NCI-H128 (cell line): ENCODE data around the gene RBBP8NL.

Experiments used
- DNase-seq: peaks from one replicate; lab custom pipeline; 2025; ENCODE audit not compliant: unreplicated experiment; lab: John Stamatoyannopoulos, UW

Gene RBBP8NL

GRCh38 chr20:62393830-62394229 is 33.5 kb downstream of the RBBP8NL start:
- DNase-seq: no peak

DNA sequence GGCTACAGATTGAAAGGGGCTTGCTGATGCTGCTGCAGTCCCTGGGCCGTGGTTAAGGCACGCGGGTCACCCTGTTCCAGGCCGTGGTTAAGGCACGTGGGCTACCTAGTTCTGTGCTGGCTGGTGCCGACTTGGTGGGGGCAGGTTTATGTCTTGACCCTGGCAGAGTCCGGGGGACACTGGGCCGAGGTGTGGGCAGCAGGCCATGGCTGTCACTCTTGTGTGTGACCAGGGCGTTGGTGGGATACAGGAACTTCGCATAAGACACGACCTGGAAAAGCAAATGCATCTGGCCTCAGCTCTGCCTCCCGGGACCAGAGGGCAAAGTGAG is 34.0 kb downstream of the RBBP8NL start:
- no peak for DNase-seq

- no peak for DNase-seq
Observed at GRCh38 chr20:62392621-62393334, 34.6 kb downstream of the RBBP8NL start.

DNA sequence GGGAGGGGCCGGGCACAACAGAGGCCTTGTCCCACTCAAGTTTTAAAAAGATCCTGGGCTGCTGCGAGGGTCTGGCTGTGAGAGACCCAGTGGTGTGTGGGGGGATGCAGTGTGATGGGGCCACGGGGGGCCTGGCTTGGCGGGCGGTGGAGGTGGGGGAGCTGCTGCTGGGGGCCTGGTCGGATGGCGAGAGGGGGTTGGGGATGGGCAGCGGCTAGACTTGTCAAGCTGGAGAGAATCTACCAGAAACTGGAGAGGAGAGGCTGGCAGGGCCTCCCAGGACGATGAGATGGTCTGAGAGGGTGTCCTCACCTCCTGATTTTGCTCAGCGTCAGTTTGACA is 35.3 kb downstream of the RBBP8NL start:
- DNase-seq: no peak

DNA sequence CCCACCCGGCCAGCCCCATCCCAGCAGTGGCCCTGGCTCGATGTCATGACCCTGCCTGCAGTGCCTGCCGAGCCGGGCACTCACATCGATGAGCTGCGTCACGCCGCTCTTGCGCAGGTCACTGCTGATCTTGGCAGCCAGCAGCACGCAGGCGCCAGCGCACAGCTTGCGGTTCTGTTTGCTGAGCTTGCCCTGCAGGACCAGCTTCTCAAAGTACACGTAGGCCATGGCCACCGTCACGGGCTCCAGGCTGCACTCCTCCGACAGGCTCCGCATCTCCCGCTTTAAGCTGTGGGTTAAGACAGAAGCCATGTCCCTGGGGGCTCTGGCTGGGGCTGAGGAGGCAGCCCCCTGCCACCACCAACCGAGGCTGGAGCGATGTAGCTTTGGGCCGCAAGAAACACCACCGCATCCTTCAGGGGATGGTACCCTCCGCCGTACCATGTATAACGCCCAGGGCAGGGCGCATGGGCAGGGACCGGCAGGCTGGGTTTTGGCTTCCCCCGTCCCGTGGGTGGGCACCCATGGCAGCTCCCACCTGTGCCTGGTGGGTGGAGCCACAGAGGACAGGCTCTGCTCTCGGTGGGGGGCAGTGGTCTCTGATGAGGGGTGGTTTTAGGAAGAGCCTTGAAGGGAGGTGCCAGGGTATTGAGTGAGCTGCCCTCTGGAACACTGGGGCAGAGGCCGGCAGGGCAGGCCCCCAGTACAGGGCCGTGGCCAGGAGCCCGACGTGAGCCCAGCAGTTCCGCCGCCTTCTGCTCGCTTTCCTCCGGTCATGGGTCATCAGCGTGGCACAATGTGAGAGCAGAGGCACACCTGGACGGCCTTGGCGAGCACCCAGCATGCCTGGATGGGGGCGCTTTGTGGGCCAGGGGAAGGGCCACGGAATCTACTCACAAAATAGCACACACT is 35.9 kb downstream of the RBBP8NL start:
- no peak for DNase-seq

GRCh38 chr20:62390317-62391164 is 36.8 kb downstream of the RBBP8NL start:
- DNase-seq: no peak

GRCh38 chr20:62389601-62390087 is 37.7 kb downstream of the RBBP8NL start:
- DNase-seq: no peak

- DNase-seq: no peak
Observed at GRCh38 chr20:62388839-62389600, 38.3 kb downstream of the RBBP8NL start.

DNA sequence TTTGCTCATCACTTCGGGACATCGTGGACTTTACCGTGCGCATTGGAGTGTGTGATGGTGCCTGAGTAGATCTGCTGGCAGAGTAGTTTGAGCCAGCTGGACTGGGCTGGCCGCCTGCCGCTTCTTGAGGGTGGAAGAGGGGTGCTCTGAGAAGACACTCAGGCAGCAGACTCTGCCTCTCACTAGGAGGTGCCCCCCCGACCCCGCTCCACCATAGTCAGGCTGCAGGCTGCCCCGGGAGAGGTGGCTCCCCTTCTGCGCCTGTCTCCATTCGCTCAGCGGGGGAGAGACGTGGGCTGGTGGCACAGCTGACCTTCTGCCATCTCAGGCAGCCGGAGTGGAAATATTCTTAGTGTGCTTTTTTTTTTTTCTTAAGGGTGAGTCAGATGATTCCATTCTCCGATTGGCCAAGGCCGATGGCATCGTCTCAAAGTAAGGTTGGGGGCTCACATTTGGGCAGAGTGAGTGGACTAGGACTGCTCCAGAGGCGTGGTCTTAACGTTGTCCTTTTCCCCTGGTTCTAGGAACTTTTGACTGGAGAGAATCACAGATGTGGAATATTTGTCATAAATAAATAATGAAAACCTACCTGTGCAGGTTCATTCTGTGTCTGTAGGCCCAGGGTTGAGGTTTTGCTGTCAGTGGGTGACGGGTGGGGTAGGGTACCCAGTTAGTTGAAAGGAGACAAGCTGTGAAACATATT is 39.3 kb downstream of the RBBP8NL start:
- no peak for DNase-seq

DNA sequence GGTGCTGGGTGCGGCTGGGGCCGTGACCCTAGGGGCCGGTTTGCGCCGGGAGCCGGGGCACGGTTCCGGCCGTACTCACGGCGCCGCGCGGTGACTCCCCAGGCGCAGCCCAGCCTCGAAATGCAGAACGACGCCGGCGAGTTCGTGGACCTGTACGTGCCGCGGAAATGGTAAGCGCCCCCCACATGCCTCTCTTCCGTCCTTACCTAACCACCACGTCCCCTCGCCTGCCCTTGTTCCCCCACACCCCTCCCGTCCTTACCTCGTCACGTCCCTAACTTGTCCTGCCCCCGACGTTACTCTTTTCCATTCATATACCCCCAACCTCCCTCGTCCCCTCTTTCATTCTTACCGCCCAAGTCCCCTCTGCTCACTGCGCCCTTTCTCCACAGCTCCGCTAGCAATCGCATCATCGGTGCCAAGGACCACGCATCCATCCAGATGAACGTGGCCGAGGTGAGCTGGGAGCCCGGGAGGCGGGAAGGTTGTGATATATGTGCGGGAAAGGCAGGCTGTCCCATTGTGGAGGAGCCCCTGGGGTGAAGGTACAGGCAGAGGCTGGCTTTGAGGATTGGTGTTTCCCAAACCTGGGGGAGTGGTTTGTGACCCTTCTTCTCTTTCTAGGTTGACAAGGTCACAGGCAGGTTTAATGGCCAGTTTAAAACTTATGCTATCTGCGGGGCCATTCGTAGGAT is 40.0 kb downstream of the RBBP8NL start:
- no peak for DNase-seq

GRCh38 chr20:62386383-62387218 is 40.7 kb downstream of the RBBP8NL start, which contains the start of gene RPS21:
RPS21 (plus strand) TSS chr20:62387103; CDS start chr20:62387339, 236 bp downstream.
- peak; percentile 81 for DNase-seq

- peak; percentile 55 for DNase-seq
Observed at GRCh38 chr20:62382306-62383198, 44.8 kb downstream of the RBBP8NL start.

- DNase-seq: no peak
Observed at GRCh38 chr20:62381842-62382241, 45.5 kb downstream of the RBBP8NL start.

DNA sequence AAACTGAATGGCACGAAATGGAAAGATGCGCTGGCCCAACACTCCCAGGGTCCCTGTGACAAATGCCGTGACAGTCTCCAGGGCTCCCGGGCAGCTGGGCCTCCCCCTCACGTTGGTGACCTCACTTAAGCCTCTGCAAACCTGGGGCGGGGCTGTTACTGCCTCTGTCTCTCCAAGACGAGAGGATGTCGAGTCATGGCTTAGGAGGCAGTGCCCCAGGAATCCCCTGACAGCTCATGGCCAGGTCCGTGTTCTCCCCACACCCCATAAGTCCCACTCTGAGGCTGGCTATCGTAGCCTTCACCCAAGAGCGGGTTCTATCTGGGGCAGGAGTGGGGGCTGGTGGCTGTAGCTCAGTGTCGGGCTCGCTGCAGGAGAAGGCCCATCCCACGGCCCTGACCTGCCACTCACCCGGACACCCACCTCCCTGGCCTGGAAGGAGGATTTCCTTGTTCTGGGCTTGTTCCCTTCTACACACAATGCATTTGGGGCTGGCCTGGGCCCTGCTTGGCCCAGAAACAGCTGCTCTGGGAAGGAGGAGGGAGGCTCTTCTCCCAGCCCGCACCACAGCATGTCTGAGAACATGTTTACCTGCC is 46.0 kb downstream of the RBBP8NL start:
- DNase-seq: no peak

GRCh38 chr20:62378215-62378614 is 49.1 kb downstream of the RBBP8NL start:
- DNase-seq: no peak

DNA sequence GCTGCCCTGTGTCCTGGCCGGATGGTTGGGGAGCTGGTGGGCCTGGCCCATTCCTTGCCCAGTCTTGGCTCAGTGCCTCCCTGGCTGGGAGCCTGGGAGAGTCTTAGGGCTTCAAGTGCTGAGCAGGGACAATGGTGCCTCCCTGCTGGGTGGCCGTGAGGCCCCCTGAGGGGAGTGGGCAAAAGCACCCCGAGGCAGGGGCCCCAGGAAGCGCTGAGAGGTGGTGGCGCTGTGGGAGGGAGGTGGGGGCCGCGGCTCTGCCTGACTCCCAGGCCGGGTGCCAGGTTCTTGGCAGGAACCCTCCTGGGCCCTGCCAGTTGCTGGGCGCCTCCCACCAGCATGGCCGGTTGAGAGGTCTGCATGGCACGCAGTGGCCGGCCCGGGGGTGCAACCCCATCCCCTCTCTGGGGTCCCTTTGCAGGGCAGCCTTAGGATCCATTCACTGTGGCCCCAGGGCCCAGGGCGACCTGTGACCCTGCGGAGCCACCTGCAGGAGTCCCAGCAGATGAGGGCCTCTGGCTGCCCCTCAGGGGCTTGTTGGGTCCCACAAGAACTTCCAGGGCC is 49.6 kb downstream of the RBBP8NL start:
- no peak for DNase-seq

DNA sequence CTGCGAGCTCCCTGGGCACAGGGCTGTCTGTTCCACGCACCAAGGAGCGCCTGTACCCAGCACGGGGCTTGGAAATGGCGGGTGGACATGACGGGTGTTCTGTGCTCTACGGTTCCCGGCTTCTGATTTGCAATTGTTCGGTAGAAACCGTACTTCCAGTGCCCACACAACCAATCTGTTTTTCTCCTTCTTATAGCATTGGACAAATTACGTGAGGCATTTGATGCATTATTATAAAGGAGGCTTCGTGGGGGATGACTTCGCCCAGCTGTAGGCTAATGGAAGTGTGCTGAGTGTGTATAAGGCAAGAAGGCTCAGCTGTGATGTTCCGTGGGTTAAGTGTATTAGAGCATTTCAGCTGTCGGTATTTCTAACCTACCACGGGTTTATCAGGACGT is 50.3 kb downstream of the RBBP8NL start:
- no peak for DNase-seq
